NCI-H146 (cell line): ENCODE data around the gene CYP2D6.
"Not testable (repeated sequence)": the region's sequence is repeated elsewhere in the genome, so short reads cannot be mapped to it uniquely, and the experiment has no call there.

Experiments used
- DNase-seq: peaks from one replicate; lab custom pipeline; 2025; lab: John Stamatoyannopoulos, UW

CYP2D6 gene

DNA sequence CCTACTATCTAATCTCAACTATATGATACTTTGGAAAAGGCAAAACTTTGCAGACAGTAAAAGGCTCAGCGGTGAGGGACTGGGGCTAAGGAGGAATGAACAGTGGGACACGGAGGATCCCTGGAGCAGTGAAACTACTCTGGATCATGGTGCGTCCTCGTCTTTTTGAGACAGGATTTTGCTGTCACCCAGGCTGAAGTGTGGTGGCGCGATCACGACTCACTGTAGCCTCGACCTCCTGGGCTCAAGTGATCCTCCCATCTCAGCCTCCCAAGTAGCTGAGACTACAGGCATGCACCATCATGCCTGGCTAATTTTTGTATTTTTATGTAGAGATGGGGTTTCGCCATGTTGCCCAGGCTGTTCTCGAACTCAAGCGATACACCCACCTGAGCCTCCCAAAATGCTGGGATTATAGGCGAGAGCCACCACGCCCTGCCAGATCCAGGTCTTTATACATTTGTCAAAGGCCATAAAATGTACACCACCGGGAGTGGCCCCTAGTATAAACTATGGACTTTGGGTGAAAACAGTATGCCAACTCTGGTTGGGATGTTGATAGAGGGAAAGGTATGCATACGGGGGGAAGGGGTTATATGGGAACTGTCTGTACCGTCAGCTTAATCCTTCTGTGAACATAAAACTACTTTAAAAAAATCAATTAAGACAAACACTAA lies 28.0 kb upstream of the CYP2D6 start:
- DNase-seq, result no peak

- no peak for DNase-seq
Measured at GRCh38 chr22:42156598-42156997, 26.0 kb upstream of the CYP2D6 start.

GRCh38 chr22:42156121-42156520 lies 25.5 kb upstream of the CYP2D6 start:
- DNase-seq, result no peak

- no peak for DNase-seq
Measured at GRCh38 chr22:42155053-42155543, 24.5 kb upstream of the CYP2D6 start.

DNA sequence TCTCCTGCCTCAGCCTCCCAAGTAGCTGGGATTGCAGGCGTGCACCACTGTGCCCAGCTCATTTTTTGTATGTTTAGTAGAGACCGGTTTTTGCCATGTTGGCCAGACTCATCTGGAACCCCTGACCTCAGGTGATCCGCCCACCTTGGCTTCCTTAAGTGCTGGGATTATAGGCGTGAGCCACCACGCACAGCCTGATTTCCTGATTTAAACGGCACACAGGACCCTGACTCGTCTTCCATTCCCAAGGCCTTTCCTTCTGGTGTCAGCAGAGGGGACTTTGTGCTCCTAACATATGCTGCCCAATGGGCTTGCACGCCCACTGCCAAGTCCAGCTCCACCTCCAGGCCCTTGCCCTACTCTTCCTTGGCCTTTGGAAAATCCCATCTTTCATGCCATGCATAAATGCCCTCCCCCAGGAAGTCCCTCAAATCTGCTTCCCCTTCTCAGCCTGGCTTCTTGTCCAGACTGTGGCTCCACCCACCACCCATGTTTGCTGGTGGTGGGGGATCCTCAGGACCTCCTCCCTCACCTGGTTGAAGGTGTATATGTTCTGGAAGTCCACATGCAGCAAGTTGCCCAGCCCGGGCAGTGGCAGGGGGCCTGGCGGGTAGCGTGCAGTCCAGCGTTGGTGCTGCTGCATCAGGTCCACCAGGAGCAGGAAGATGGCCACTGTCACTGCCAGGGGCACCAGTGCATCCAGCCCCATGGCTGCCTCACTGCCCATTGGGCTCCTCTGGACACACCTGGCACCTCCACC lies 23.9 kb upstream of the CYP2D6 start:
- no peak for DNase-seq

GRCh38 chr22:42152661-42153270 lies 22.2 kb upstream of the CYP2D6 start:
- no peak for DNase-seq

GRCh38 chr22:42151924-42152635 lies 21.5 kb upstream of the CYP2D6 start:
- no peak for DNase-seq

- DNase-seq, result no peak
Measured at GRCh38 chr22:42150727-42151590, 20.3 kb upstream of the CYP2D6 start.

- not testable (repeated sequence) for DNase-seq
Measured at GRCh38 chr22:42149798-42150197, 19.2 kb upstream of the CYP2D6 start.

GRCh38 chr22:42145175-42145574 lies 14.6 kb upstream of the CYP2D6 start:
- DNase-seq, result no peak

- DNase-seq, result not testable (repeated sequence)
Measured at GRCh38 chr22:42143859-42144822, 13.5 kb upstream of the CYP2D6 start.

DNA sequence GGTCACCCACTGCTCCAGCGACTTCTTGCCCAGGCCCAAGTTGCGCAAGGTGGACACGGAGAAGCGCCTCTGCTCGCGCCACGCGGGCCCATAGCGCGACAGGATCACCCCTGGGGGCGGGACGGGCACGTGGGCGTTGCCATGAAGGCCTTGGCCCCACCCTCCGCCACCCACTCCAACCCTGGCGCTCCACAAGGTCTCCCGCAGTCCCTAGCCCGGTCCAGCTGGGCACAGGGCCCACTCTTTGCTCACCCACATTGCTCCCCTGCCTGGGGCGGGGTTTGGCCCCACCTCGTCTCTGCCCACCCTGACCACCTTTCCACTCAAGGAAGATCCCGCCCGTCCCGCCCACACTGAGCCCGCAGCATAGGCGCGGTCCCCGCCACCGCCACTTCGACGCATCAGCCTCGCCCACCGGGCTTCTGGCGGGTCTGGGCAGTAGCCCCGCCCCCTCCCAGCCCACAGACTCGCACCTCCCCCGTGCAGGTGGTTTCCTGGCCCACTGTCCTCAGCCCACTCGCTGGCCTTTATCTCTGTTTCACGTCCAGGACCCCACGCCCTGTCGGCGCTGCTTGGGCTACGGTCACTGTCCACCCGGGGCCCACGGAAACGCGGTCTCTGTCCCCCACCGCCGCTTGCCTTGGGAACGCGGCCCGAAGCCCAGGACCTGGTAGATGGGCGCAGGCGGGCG lies 12.3 kb upstream of the CYP2D6 start:
- DNase-seq, result no peak

- DNase-seq, result not testable (repeated sequence)
Measured at GRCh38 chr22:42141307-42142057, 10.9 kb upstream of the CYP2D6 start.

DNA sequence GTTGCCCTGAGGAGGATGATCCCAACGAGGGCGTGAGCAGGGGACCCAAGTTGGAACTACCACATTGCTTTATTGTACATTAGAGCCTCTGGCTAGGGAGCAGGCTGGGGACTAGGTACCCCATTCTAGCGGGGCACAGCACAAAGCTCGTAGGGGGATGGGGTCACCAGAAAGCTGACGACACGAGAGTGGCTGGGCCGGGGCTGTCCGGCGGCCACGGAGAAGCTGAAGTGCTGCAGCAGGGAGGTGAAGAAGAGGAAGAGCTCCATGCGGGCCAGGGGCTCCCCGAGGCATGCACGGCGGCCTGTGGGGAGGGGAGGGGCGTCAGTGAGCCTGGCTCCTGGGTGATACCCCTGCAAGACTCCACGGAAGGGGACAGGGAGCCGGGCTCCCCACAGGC lies 9.5 kb upstream of the CYP2D6 start:
- DNase-seq, result not testable (repeated sequence)

DNA sequence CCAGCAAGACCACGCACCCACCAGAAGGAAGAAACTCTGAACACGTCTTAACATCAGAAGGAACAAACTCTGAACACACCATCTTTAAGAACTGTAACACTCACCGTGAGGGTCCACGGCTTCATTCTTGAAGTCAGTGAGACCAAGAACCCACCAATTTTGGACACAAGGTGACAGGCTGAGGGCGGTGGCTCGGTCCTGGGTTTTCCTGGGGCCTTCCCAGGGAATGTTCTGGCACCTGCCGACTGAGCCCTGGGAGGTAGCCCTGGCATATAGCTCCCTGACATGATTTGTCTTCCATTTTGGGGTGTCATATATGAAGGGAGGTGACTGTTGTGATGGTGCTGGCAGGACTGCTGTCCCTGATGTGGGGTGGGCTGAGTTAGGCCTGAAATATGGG lies 8.9 kb upstream of the CYP2D6 start:
- not testable (repeated sequence) for DNase-seq

- DNase-seq, result no peak
Measured at GRCh38 chr22:42138972-42139371, 8.4 kb upstream of the CYP2D6 start.

- DNase-seq, result no peak
Measured at GRCh38 chr22:42138122-42138770, 7.6 kb upstream of the CYP2D6 start.

DNA sequence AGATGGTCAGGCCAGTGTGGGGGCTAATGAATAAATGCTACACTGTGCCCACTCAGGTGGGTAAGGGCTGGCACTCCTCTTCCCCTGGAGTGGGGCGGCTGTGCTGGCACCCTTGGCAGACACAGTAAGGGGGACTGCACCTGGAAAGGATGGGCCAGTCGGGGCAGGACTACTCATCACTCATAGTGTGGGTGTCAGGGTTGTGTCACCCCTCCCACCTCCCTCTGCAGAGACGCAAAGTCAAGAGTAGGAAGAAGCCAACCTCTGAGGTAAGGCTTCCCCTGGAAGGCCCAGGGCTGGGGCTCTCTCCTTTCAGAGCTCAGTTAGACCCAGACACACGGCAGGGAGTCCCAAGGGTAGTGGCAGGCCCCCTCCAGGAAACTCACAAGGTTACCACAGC lies 5.1 kb upstream of the CYP2D6 start:
- not testable (repeated sequence) for DNase-seq
